Testis (tissue), 3 donors: ENCODE measurements around the gene AATF. TPM values are rescaled to one million over a fixed set of nuclear protein-coding genes. Genes with fewer than 3 reads are reported as not detected.

Source experiments
- DNase-seq: peaks from one replicate; pipeline ENCODE4 v3.0.0-alpha.2; 2019
- H3K27ac ChIP-seq, 2 donors: fragments of 200-600 bp; sonication (generic); one replicate each; pipeline ENCODE4 v1.5.1; 2019
- H3K27me3 ChIP-seq: fragments of 200-600 bp; sonication (generic); one replicate; pipeline ENCODE4 v1.5.1; 2019
- H3K36me3 ChIP-seq: fragments of 200-600 bp; sonication (generic); one replicate; pipeline ENCODE4 v1.5.1; 2017; ENCODE audit warnings: low read depth; ENCODE audit errors: missing control alignments
- H3K4me1 ChIP-seq: fragments of 200-600 bp; sonication (generic); one replicate; pipeline ENCODE4 v1.5.1; 2019
- H3K4me3 ChIP-seq, 2 donors: fragments of 200-600 bp; sonication (generic); one replicate each; pipeline ENCODE4 v1.5.1; 2017 to 2019
- H3K9me3 ChIP-seq: fragments of 200-600 bp; sonication (generic); one replicate; pipeline ENCODE4 v1.5.1; 2017
- POLR2A ChIP-seq: fragments of 450-650 bp; IDR thresholded peaks from one replicate; pipeline ENCODE4 v1.6.1; 2017; ENCODE audit warnings: antibody characterized with exemption, mild to moderate bottlenecking, moderate library complexity
- WGBS, 2 donors: methylation state at CpG; one replicate each; pipeline ENCODE4 v1.1.5; 2018; 5-methylcytosine and 5-hydroxymethylcytosine counted together
- intact Hi-C: fragments of 100-400 bp; cut with DNase I; formaldehyde crosslinking; loops from one replicate; pipeline ENCODE4 v1.15.1; 2023; ENCODE audit warnings: low total_unique reads
- polyA plus RNA-seq: library from polyadenylated mRNA; stranded (reverse); fragments of 350-450 nt; fragmentation: Illumina TruSeq; extraction: RNeasy Lipid Tissue Mini Kit (QIAGEN cat#74804); gene quantifications from one replicate; pipeline ENCODE4 v1.2.3, GENCODE V29; 2014; ENCODE audit warnings: low read depth, low replicate concordance; ENCODE audit not compliant: insufficient read depth
- total RNA-seq, 2 donors: library from RNA; depleted of rRNA; stranded (reverse); fragments of >200 nt; gene quantifications; one replicate each; pipeline ENCODE4 v1.2.3, GENCODE V29; 2016
- TF ChIP-seq, protein P1 (sequence below), 3 experiments: fragments of 450-650 bp in 2 of 3; fragments of 200-600 bp in 1 of 3; sonication (generic) in 1 of 3; IDR thresholded peaks; one replicate each; pipeline ENCODE4 v1.5.1; 2016 to 2019; ENCODE audit warnings: antibody characterized with exemption in 3 of 3, mild to moderate bottlenecking in 2 of 3, moderate library complexity in 1 of 3

The AATF gene
- total and polyA plus RNA-seq, 3 donors from 2014 or later: 38.7 to 57.9 (median 39.5) TPM

DNA sequence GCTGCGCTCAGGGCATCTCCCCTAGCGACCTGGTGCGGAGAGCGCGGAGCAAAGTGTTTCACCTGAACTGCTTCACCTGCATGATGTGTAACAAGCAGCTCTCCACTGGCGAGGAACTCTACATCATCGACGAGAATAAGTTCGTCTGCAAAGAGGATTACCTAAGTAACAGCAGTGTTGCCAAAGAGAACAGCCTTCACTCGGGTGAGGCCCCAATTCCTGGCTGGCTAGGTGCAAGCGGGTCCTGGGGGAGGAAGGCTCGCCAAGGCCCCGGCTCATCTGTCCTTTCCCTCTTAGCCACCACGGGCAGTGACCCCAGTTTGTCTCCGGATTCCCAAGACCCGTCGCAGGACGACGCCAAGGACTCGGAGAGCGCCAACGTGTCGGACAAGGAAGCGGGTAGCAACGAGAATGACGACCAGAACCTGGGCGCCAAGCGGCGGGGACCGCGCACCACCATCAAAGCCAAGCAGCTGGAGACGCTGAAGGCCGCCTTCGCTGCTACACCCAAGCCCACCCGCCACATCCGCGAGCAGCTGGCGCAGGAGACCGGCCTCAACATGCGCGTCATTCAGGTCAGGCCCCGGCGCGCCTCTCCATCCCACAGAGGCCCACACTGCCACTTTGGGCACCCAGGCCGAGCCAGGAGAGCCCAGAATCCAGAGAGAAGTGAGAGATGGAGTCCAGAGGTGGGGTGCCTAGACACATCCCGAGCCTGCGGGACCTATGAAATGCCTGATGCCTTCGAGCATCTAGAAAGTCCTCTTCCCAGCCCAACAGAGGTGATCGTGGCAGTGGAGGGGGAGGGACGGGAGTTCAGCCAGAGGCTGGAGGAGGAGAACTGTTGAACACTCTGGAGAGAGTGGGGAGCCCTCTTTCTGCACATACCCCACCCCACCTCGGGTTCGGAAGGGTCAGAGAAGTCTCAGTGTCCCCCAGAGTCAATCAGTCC, 8.2 kb upstream of the AATF start:
- Histone ChIP-seq H3K9me3 (no peaks in the 10 kb centered on the region), H3K27ac (no peak overlapping the region), H3K36me3 (no peaks in the 10 kb centered on the region), H3K4me3 (no peak overlapping the region), H3K4me1 (peaks cover 27% of the 10 kb centered on the region), H3K27me3 (peaks cover 15% of the 10 kb centered on the region)
- WGBS, 2 donors: 9 to 10% methylated on average over 27 to 51 of the region's 52 CpGs
- TF ChIP-seq, protein P1, sequence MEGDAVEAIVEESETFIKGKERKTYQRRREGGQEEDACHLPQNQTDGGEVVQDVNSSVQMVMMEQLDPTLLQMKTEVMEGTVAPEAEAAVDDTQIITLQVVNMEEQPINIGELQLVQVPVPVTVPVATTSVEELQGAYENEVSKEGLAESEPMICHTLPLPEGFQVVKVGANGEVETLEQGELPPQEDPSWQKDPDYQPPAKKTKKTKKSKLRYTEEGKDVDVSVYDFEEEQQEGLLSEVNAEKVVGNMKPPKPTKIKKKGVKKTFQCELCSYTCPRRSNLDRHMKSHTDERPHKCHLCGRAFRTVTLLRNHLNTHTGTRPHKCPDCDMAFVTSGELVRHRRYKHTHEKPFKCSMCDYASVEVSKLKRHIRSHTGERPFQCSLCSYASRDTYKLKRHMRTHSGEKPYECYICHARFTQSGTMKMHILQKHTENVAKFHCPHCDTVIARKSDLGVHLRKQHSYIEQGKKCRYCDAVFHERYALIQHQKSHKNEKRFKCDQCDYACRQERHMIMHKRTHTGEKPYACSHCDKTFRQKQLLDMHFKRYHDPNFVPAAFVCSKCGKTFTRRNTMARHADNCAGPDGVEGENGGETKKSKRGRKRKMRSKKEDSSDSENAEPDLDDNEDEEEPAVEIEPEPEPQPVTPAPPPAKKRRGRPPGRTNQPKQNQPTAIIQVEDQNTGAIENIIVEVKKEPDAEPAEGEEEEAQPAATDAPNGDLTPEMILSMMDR (IDR thresholded peaks at IDR 0.05): no peak
- no peak for TF ChIP-seq POLR2A
- intact Hi-C loops: no loop called here
- DNase-seq: no peak

DNA sequence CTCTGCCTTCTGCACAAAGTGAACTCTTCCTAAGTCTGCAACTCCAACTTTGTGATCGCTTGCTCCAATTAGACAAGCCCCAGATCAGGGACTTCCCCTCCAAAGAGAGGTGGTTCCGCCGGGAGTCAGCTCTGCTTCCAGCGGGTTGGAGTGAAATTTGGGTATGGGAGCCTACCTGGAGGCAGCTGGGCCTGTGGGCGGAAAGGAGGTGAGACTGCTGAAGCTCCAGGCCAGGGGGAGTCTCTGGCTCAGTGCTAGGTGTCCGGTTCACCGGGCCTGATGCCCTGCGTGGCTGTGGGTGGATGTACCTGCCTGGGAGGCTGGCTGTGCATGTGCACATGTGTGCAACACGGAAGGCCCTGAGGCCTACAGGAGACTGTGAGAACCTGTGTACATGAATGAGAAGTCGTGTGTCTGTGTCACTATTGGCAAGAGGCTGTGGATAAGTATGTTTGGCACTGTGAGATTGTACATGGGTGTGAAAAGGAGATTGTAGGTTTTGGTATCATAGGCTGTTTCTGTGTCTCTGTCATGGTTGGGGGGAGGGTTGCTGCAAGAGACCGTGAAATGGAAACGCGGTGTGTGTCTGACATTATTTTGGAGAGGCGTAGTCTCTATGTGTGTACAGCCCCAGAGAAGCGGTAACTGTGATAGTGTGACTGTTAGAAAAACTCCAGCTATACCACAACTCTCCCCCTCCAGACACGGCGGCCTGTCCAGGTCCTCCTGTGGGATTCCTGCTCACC, 7.3 kb upstream of the AATF start:
- Histone ChIP-seq H3K27ac (no peak overlapping the region), H3K27me3 (peaks cover 19% of the 10 kb centered on the region), H3K36me3 (no peaks in the 10 kb centered on the region), H3K9me3 (no peaks in the 10 kb centered on the region), H3K4me3 (no peak overlapping the region), H3K4me1 (peaks cover 20% of the 10 kb centered on the region)
- TF ChIP-seq POLR2A: no peak
- TF ChIP-seq, protein P1 (IDR thresholded peaks at IDR 0.05): no peak
- 24 to 31% methylated on average over 11 to 17 of the region's 17 CpGs for WGBS, 2 donors
- no peak for DNase-seq
- intact Hi-C loops: no loop called here

DNA sequence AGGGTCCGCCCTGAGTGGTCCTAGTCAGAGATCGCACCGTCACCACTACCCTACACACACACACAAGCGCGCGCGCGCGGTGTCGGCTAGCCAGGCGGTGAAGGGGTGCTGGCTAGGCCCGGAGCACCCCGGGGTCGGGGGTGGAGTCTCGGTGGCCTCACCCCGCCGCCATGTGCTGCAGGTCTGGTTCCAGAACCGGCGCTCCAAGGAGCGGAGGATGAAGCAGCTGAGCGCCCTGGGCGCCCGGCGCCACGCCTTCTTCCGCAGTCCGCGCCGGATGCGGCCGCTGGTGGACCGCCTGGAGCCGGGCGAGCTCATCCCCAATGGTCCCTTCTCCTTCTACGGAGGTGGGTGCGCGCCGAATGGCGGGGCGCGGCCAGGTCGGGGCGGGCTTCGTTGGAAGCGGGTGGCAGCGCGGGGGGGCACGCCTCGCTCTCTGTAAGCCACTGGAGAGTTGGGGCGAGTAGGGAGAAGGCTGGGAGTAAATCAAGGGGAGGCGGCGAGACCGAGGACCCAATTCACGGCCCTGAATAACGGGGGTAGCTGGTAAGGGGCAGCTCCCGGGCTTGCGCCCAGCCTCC, 6.6 kb upstream of the AATF start:
- no peaks in the 10 kb centered on the region for H3K36me3 ChIP-seq
- peaks cover 17% of the 10 kb centered on the region for H3K27me3 ChIP-seq
- WGBS, 2 donors: 8 to 11% methylated on average over 12 to 20 of the region's 57 CpGs
- H3K4me3 ChIP-seq: peak overlapping the region in 1 of 2 donors; percentile 29
- H3K27ac ChIP-seq: no peak overlapping the region
- no peaks in the 10 kb centered on the region for H3K9me3 ChIP-seq
- peaks cover 16% of the 10 kb centered on the region for H3K4me1 ChIP-seq
- intact Hi-C loops: no loop called here
- no peak for DNase-seq
- TF ChIP-seq, protein P1 (IDR thresholded peaks at IDR 0.05): no peak
- no peak for TF ChIP-seq POLR2A

DNA sequence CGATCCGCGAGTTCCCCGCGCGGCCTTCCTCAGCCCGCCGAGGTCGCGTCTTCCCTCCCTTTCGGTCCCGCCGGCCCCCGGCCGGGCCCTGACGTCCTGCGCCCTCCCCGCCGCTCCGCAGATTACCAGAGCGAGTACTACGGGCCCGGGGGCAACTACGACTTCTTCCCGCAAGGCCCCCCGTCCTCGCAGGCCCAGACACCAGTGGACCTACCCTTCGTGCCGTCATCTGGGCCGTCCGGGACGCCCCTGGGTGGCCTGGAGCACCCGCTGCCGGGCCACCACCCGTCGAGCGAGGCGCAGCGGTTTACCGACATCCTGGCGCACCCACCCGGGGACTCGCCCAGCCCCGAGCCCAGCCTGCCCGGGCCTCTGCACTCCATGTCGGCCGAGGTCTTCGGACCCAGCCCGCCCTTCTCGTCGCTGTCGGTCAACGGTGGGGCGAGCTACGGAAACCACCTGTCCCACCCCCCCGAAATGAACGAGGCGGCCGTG, 6.1 kb upstream of the AATF start:
- WGBS, 2 donors: 3 to 5% methylated on average over 18 to 54 of the region's 59 CpGs
- H3K4me1 ChIP-seq: peaks cover 10% of the 10 kb centered on the region
- no peak overlapping the region for H3K27ac ChIP-seq
- no peaks in the 10 kb centered on the region for H3K36me3 ChIP-seq
- DNase-seq: no peak
- intact Hi-C loops: no loop called here
- H3K9me3 ChIP-seq: no peaks in the 10 kb centered on the region
- H3K4me3 ChIP-seq: peak overlapping the region in 1 of 2 donors; percentile 26
- H3K27me3 ChIP-seq: peaks cover 11% of the 10 kb centered on the region
- TF ChIP-seq POLR2A: no peak
- TF ChIP-seq, protein P1 (IDR thresholded peaks at IDR 0.05): no peak
